Prostate gland (tissue), 2 donors: ENCODE results near the gene POLR2H. TPM values are rescaled to one million over a fixed set of nuclear protein-coding genes. Genes with fewer than 3 reads are reported as not detected.

Source experiments
- DNase-seq: peaks from one replicate; pipeline ENCODE4 v3.0.0-alpha.2; 2019; ENCODE audit warnings: low spot score
- H3K27ac ChIP-seq, 2 donors: fragments of 200-600 bp; sonication (generic); 2 replicates each; pipeline ENCODE4 v1.5.1; 2017 to 2019
- H3K27me3 ChIP-seq: fragments of 200-600 bp; sonication (generic); replicated peaks from 2 replicates; pipeline ENCODE4 v1.5.1; 2019; ENCODE audit not compliant: insufficient read depth
- H3K36me3 ChIP-seq, 2 donors: fragments of 200-600 bp; sonication (generic); 1 replicate in 1 of 2; 2 replicates in 1 of 2; pipeline versions ENCODE4 v1.5.1 to v1.8.1; 2017 to 2019
- H3K4me1 ChIP-seq: fragments of 200-600 bp; sonication (generic); replicated peaks from 2 replicates; pipeline ENCODE4 v1.5.1; 2019
- H3K4me3 ChIP-seq, 2 donors: fragments of 200-600 bp; sonication (generic); 2 replicates each; pipeline ENCODE4 v1.5.1; 2017 to 2019
- H3K9me3 ChIP-seq: fragments of 200-600 bp; sonication (generic); 2 replicates; pipeline ENCODE4 v1.5.1; 2017
- CTCF ChIP-seq, 4 experiments: fragments of 200-600 bp in 2 of 4; fragments of 450-650 bp in 2 of 4; sonication (generic) in 2 of 4; IDR thresholded peaks; 1 replicate in 3 of 4; 2 replicates in 1 of 4; pipeline ENCODE4 v1.5.1; 2016 to 2019; ENCODE audit warnings: antibody characterized with exemption in 4 of 4, mild to moderate bottlenecking in 2 of 4, moderate library complexity in 2 of 4
- POLR2A ChIP-seq: fragments of 450-650 bp; IDR thresholded peaks from one replicate; pipeline ENCODE4 v1.6.1; 2016; ENCODE audit warnings: antibody characterized with exemption, mild to moderate bottlenecking
- POLR2AphosphoS5 ChIP-seq: sonication (generic); formaldehyde crosslinking; IDR thresholded peaks from one replicate; pipeline ENCODE4 v1.6.1; 2017; ENCODE audit warnings: antibody characterized with exemption
- WGBS: methylation state at CpG from one replicate; pipeline ENCODE4 v1.1.5; 2018; 5-methylcytosine and 5-hydroxymethylcytosine counted together
- intact Hi-C: fragments of 100-400 bp; cut with DNase I; formaldehyde crosslinking; loops from one replicate; pipeline ENCODE4 v1.14.2; 2022
- total RNA-seq, 2 donors: library from RNA; depleted of rRNA; stranded (reverse); fragments of >200 nt; gene quantifications; one replicate each; pipeline ENCODE4 v1.1.0, GENCODE V29; 2016

Gene POLR2H
- total RNA-seq, 2 donors from 2014 or later = 62.7 to 89.2 TPM

DNA sequence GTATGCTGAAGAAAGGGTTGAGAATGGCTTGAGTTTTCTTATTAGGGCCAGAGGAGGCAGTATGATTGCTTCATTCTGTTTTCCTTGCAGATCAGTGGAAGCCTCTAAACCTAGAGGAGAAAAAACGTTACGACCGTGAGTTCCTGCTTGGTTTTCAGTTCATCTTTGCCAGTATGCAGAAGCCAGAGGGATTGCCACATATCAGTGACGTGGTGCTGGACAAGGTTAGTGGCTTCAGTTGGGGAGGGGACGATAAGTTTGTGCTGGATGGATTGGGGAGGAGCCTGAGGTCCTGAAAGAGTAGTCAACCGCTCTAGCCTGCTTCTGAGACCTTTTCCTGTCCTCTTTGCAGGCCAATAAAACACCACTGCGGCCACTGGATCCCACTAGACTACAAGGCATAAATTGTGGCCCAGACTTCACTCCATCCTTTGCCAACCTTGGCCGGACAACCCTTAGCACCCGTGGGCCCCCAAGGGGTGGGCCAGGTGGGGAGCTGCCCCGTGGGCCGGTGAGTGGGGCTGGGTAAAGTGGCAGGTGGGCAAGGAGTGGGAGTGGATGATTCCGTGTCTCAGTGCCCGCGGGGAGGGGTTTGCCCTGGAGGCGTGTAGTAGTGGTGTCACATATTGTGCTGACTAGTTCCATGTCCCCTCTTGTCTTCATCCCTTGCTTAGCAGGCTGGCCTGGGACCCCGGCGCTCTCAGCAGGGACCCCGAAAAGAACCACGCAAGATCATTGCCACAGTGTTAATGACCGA lies 38.6 kb upstream of the POLR2H start:
- no peak for DNase-seq
- no peak for TF ChIP-seq POLR2AphosphoS5
- no peak overlapping the region for H3K27ac ChIP-seq
- no peaks in the 10 kb centered on the region for H3K27me3 ChIP-seq
- 89% methylated on average over 19 of the region's 20 CpGs for WGBS
- peaks cover 66 to 71% of the 10 kb centered on the region in 2 donors for H3K36me3 ChIP-seq
- H3K9me3 ChIP-seq = no peaks in the 10 kb centered on the region
- no peak overlapping the region for H3K4me3 ChIP-seq
- intact Hi-C loops = no loop called here
- peaks cover 16% of the 10 kb centered on the region for H3K4me1 ChIP-seq

- Histone ChIP-seq H3K9me3 (no peaks in the 10 kb centered on the region), H3K4me1 (peaks cover 15% of the 10 kb centered on the region), H3K4me3 (no peak overlapping the region), H3K36me3 (peaks cover 72 to 75% of the 10 kb centered on the region in 2 donors), H3K27ac (no peak overlapping the region), H3K27me3 (no peaks in the 10 kb centered on the region)
- TF ChIP-seq CTCF (IDR thresholded peaks at IDR 0.05) (no peak), POLR2AphosphoS5 (no peak), POLR2A (no peak)
- DNase-seq = no peak
- intact Hi-C loops = no loop called here
- WGBS = 93% methylated on average over 8 of the region's 8 CpGs
These were observed 37.8 kb upstream of the POLR2H start for GRCh38 chr3:184323696-184324095.

- WGBS = 85% methylated on average over 13 of the region's 13 CpGs
- Histone ChIP-seq H3K27me3 (no peaks in the 10 kb centered on the region), H3K4me3 (no peak overlapping the region), H3K4me1 (peaks cover 4% of the 10 kb centered on the region), H3K9me3 (no peaks in the 10 kb centered on the region), H3K36me3 (peaks cover 78 to 90% of the 10 kb centered on the region in 2 donors), H3K27ac (no peak overlapping the region)
- TF ChIP-seq POLR2AphosphoS5 (no peak), CTCF (IDR thresholded peaks at IDR 0.05) (no peak), POLR2A (no peak)
- intact Hi-C loops = no loop called here
- DNase-seq = no peak
These were observed 36.2 kb upstream of the POLR2H start for GRCh38 chr3:184325269-184325668.

- H3K27ac ChIP-seq = no peak overlapping the region
- no peak for DNase-seq
- H3K4me1 ChIP-seq = peaks cover under 1% of the 10 kb centered on the region
- H3K9me3 ChIP-seq = no peaks in the 10 kb centered on the region
- H3K36me3 ChIP-seq = peaks cover 78 to 88% of the 10 kb centered on the region in 2 donors
- intact Hi-C loops = no loop called here
- 82% methylated on average over 6 of the region's 6 CpGs for WGBS
- no peaks in the 10 kb centered on the region for H3K27me3 ChIP-seq
- TF ChIP-seq CTCF (IDR thresholded peaks at IDR 0.05) = no peak
- TF ChIP-seq POLR2A = no peak
- TF ChIP-seq POLR2AphosphoS5 = no peak
- H3K4me3 ChIP-seq = no peak overlapping the region
These were observed 35.7 kb upstream of the POLR2H start for GRCh38 chr3:184325715-184326369.

GRCh38 chr3:184327171-184327570 lies 34.3 kb upstream of the POLR2H start:
- no peaks in the 10 kb centered on the region for H3K4me1 ChIP-seq
- peaks cover 77 to 87% of the 10 kb centered on the region in 2 donors for H3K36me3 ChIP-seq
- H3K9me3 ChIP-seq = no peaks in the 10 kb centered on the region
- TF ChIP-seq POLR2AphosphoS5 = no peak
- no peak for TF ChIP-seq POLR2A
- no peak for TF ChIP-seq CTCF (IDR thresholded peaks at IDR 0.05)
- intact Hi-C loops = no loop called here
- H3K4me3 ChIP-seq = no peak overlapping the region
- DNase-seq = no peak
- H3K27ac ChIP-seq = no peak overlapping the region
- 92% methylated on average over 21 of the region's 21 CpGs for WGBS
- H3K27me3 ChIP-seq = no peaks in the 10 kb centered on the region
